GM19023 (cell line): ENCODE measurements around the gene LAMC2.

Experiments used
- ATAC-seq: cut with Tn5 transposase; IDR thresholded peaks from one replicate; pipeline ENCODE4 v1.9.1; 2021; ENCODE audit warnings: mild to moderate bottlenecking, moderate library complexity; ENCODE audit not compliant: unreplicated experiment

LAMC2 gene

DNA sequence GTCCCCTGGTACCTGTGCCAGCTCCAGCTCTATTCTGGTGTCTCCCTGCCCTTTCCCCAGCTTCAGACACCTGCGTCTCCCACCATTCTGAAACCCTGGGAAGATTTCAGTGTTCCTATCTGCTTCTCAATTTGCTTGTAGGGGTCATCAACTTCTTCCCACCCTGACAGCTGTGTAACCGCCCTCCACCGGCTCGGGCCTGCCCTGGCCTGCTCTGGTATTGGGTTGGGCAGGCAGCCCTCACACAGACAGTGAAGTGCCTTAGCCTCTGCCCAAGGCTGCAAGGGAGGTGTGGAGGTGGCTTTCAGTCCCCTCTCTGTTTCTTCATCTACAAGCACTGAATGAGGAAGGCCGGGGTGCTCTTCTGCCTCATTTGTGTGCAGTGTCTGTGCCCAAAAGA lies 97.2 kb downstream of the LAMC2 start:
- no peak for ATAC-seq

DNA sequence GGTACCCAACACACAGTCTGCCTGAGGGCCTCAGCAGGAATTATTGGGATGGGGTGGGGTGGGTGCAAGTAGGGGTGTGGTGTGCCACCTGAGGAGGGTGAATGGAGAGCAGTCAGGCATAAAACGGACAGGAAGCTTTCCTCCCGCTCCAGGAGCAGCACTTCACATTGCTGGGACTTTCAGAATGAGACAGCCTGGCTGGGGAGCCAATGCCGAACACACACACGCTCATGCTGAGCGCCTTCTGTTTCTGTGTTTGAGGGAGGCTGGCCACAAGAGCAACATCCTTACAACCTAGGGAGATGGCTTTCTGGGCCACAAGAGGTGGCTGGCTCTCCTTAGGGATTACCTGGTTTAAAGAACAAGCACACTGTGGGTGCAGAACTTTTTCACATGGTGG lies 98.0 kb downstream of the LAMC2 start:
- ATAC-seq, result no peak

DNA sequence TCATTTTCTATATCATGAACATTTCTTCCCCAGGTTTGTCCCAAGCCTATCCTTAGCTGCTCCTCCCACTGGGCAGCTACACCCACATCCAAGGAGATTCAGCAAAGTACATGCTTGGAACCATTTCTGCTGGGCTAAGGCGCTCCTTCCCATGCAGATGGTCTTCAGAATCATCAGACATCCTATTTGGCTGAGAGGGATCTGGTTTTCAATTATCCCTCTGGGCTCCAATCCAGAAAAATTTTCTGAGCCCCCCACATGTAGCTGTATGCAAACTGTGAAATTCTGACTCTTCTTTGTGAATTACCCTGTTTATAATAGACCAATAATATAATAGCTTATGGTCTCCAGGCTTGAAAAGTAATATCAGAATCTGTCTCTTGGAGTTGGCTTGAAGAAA lies 99.2 kb downstream of the LAMC2 start:
- no peak for ATAC-seq

DNA sequence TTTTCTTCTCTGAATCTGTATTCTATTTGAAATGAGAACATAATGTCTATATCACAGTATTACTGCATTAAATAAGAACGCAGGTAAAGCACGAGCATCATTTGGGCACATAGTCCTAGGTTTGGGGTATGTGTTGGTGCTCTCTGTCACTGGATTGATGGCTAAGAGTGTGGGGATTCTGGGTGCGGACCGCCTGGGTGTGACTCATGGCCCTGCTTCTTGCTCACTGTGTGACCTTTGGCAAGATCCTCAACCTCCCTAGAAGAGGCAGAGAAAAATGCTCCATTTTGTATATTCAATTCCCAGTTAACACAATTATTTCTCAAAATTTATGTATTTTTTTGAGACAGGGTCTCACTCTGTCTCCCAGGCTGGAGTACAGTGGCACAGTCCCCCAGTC lies 99.7 kb downstream of the LAMC2 start:
- ATAC-seq, result no peak

DNA sequence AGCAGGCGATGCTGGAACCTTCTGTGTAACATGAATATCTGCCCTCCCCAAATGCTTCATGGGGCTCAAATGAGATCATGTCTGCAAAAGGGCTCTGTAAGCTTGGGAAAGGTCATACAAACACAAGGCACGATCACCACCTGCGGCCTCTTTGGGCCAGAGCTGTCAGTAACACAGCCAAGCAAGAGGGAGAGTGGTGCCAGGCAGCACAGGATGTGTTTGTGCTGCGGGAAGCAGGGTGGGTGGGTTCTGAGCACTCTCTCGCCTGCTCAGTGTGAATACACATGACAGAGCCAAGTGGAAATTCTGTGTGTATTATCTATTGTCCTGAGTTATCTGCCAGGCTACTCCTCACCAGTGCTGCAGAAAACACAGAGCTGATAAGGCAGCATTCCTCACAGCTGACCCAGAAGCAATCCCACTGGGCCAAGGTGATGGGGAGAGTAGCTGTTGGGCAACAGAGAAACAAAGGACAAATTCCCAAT lies 101.2 kb downstream of the LAMC2 start:
- no peak for ATAC-seq

DNA sequence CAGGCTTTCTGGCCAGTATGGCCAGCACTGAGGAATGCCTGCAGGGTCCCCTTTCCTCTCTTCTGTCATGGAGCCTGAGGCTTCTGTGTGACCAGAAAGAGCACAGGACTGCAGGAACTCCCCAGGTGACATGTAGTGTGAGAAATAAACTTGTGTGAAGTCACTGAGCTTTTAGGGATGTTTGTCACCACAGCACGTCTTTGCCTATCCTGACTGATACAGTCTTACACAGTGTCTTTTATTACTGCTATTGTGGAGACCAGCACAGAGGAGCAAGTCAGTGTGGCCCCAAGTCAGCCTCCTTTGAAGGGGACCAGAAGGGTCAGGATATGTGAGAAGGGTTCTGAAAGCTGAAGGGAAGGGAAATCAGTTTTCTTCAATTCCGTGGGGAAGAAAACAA lies 102.5 kb downstream of the LAMC2 start:
- ATAC-seq, result no peak

DNA sequence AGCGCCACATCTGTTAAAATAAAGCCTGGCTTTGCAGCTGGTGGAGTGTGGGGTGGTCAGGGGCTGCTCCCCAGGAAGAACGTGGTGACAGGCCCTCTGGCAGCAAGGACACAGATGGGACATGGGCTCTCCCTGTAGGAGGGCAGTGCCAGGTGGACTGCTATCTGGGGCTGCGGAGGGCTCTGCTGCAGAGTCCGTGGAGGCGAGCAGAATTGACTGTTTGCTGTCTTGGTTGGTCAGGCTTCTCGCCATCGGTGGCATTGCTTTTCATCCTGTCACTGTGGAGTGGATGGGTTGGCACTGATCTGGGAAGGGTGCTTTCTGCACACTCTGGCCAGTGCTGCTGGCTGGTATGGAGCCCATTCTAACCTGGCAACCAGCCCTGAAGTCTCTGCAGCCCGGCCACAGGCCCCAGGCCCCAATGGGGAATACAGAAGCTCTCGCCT lies 103.0 kb downstream of the LAMC2 start:
- ATAC-seq, result no peak

DNA sequence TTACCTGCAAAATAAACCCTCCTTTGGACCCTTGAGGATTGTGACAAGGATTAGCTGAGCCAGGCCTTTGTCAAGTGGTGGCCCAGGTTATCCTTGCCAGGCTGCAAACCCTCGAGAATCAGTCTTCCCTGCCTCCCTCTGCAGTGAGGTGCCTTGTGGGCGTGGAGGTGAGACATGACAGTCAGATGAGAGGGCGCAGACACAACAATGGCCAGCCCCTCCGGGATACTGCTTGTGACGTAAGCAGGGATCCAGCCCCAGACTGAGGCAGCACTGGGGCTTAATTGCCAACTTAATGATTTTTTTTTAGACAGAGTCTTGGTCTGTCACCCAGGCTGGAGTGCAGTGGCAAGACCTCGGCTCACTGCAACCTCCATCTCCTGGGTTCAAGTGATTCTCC lies 104.6 kb downstream of the LAMC2 start:
- no peak for ATAC-seq

DNA sequence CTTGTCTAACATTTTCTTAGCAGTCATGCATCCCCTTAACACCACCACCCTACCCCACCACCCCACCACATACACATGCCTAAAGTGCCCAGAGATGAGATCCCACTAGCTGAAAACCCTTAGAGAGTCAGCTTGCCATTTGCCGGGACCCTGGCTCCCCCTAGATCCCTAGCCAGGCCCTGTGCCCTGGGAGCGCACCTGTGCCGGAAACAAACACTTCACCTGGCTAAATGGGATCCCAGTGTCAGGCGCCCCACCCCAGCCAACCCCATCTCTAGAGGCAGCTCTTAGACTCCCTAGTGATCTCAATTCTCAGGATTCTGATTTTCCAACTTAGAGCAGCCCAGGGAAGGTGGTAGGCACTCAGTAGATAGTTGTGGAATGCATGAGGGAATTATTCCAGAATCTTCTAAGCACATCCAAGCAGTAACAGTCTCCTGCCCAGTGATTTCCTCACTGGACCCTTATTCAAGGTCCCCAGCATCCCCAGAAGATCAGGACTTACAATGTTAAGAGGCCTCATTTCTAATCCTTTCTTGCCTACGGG lies 105.2 kb downstream of the LAMC2 start:
- no peak for ATAC-seq

DNA sequence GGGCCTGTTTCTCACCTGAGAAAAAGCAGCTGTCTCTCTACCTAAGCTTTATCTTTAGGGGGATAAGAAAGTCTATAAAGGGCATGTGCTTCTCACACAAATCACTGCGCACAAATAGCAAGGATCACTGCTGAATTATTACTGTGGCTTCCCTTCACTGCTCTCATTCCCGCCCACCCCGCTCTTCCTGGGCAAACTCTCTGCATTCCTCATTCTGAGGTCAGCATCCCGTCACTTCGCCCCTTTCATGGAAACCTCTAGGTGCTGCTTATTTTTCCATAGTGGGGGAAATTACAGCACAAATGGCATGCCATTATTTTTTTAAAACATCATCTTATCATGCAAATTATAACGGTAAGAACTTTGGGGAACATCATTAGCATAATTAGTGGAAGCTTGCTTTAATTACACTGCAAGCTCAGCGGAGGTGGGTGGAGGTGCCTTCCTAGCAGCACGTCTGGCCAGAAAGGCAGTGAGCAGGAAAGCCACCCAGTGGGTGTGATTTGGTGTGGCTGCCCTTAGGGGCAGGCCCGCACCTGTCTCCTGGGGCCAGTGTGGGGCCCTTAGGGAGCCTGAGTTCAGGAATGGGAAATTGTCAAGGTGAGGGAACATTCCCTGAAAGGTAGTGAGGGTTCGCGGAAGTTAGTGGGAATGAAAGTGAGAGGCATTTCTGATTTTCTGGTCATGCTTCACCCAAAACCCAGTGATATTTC lies 105.9 kb downstream of the LAMC2 start:
- ATAC-seq, result no peak

DNA sequence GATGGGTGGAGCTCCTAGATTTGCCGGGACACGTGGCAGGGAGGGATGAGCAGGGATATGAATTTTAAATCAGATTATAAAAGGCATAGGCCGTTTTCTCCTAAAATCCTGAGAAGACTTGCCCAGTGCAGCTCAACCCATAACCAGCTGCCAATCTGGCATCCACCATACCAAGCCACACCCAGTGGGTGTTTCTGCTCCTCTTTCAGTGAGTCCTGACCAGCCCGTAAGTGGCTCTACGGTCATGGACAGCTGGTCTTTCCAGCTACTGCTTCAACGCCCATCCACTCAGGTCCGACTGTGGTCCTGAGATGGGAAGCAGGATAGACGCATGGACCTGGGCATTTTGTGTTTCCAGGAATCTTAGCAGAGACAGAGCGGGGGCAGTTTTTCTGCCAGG lies 107.2 kb downstream of the LAMC2 start:
- no peak for ATAC-seq

DNA sequence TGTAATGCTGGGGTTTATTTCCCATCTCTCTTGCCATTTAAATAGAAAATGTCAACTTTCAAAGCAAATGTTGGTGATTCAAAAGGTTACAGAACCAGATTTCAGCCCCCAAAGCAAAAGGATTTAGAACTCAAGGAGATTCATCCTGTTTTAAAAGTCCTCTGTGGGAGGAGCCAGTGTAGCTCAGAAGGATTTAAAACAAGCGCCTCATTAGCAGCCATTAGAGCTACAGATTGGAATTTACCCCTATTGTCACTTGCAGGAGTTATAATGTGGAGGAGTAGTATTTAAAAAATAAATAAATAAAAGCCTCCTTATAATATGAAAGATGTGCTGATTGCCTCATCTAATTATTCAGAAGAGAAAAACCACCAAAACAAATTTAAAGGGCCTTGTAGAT lies 107.8 kb downstream of the LAMC2 start:
- ATAC-seq, result no peak
